HepG2 (cell line): ENCODE measurements around the gene ZNF132. TPM values are rescaled to one million over a fixed set of nuclear protein-coding genes. Genes with fewer than 3 reads are reported as not detected.

Source experiments
- ELF3 ChIP-seq: IDR thresholded peaks from 2 replicates; pipeline ENCODE4 v1.6.1; 2016; ENCODE audit warnings: missing genetic modification reagents, missing compliant biosample characterization
- FLYWCH1 ChIP-seq: sonication (generic); formaldehyde crosslinking; IDR thresholded peaks from 2 replicates; pipeline ENCODE4 v1.8.1; 2023; ENCODE audit warnings: mild to moderate bottlenecking, missing genetic modification reagents
- HCFC1 ChIP-seq: fragments of 150-350 bp; IDR thresholded peaks from 2 replicates; pipeline ENCODE4 v1.6.1; 2014; ENCODE audit warnings: low read depth, low read length
- HDAC2 ChIP-seq: sonication (generic); formaldehyde crosslinking; IDR thresholded peaks from 2 replicates; pipeline ENCODE4 v1.4.0; 2020; ENCODE audit warnings: missing genetic modification reagents
- HNRNPH1 ChIP-seq: fragments of 200-400 bp; formaldehyde crosslinking; optimal IDR thresholded peaks from 2 replicates; pipeline ENCODE3; 2017; ENCODE audit warnings: mild to moderate bottlenecking, low read depth, low read length
- MLX ChIP-seq: IDR thresholded peaks from 2 replicates; pipeline ENCODE4 v1.6.1; 2016
- NKX3-1 ChIP-seq: sonication (generic); formaldehyde crosslinking; IDR thresholded peaks from 2 replicates; pipeline ENCODE4 v1.5.0; 2020; ENCODE audit warnings: missing genetic modification reagents
- PHB2 ChIP-seq: fragments of 450-650 bp; IDR thresholded peaks from 2 replicates; pipeline ENCODE4 v1.6.1; 2018; ENCODE audit not compliant: partially characterized antibody
- SMAD1 ChIP-seq: sonication (generic); formaldehyde crosslinking; IDR thresholded peaks from 2 replicates; pipeline ENCODE4 v1.4.0; 2020; ENCODE audit warnings: missing genetic modification reagents, low read depth, mild to moderate bottlenecking, borderline replicate concordance
- SNAPC2 ChIP-seq: sonication (generic); formaldehyde crosslinking; IDR thresholded peaks from 2 replicates; pipeline ENCODE4 v1.8.1; 2022; ENCODE audit warnings: mild to moderate bottlenecking, missing genetic modification reagents
- TOPORS ChIP-seq: sonication (generic); formaldehyde crosslinking; IDR thresholded peaks from 2 replicates; pipeline ENCODE4 v1.8.0; 2023; ENCODE audit warnings: mild to moderate bottlenecking, missing genetic modification reagents
- ZBTB8A ChIP-seq: sonication (generic); formaldehyde crosslinking; IDR thresholded peaks from 2 replicates; pipeline ENCODE4 v1.4.0; 2020; ENCODE audit warnings: mild to moderate bottlenecking, low read depth, missing genetic modification reagents, borderline replicate concordance
- ZFY ChIP-seq: sonication (generic); formaldehyde crosslinking; IDR thresholded peaks from 2 replicates; pipeline ENCODE4 v1.4.0; 2020; ENCODE audit warnings: missing genetic modification reagents
- ZNF33B ChIP-seq: sonication (generic); formaldehyde crosslinking; IDR thresholded peaks from 2 replicates; pipeline ENCODE4 v1.5.1; 2020; ENCODE audit warnings: mild to moderate bottlenecking, missing genetic modification reagents
- ZNF513 ChIP-seq: sonication (generic); formaldehyde crosslinking; conservative IDR thresholded peaks from 2 replicates; pipeline ENCODE4 v1.5.0; 2020; ENCODE audit warnings: missing genetic modification reagents
- ZNF557 ChIP-seq: sonication (generic); formaldehyde crosslinking; IDR thresholded peaks from 2 replicates; pipeline ENCODE4 v1.4.0; 2020; ENCODE audit warnings: missing genetic modification reagents
- ZNF598 ChIP-seq: sonication (generic); formaldehyde crosslinking; IDR thresholded peaks from 2 replicates; pipeline ENCODE4 v1.5.1; 2020; ENCODE audit warnings: mild to moderate bottlenecking, missing genetic modification reagents, borderline replicate concordance
- ZNF841 ChIP-seq: sonication (generic); formaldehyde crosslinking; IDR thresholded peaks from 2 replicates; pipeline ENCODE4 v1.8.1; 2023; ENCODE audit warnings: missing genetic modification reagents, borderline replicate concordance
- polyA plus RNA-seq, 8 experiments: library from polyadenylated mRNA; depleted of rRNA in 3 of 8; stranded (reverse) in 7 of 8; unstranded in 1 of 8; fragments of >200 nt; fragmentation: Illumina TruSeq in 4 of 8; extraction: Trizol in 4 of 8; gene quantifications; 2 replicates each; pipeline versions ENCODE4 v1.2.1 to v1.2.3, GENCODE V29; 2011 to 2016; ENCODE audit warnings: low read depth in 4 of 8, missing spikeins in 1 of 8, mixed read lengths in 1 of 8; ENCODE audit not compliant: insufficient read depth in 1 of 8
- total RNA-seq, 5 experiments: library from RNA; depleted of rRNA; stranded (reverse); fragments of >200 nt; fragmentation: Illumina TruSeq; extraction: Trizol; gene quantifications; 2 replicates each; pipeline ENCODE4 v1.2.3, GENCODE V29; 2016; ENCODE audit warnings: low read depth in 1 of 5
- TF ChIP-seq, protein P1 (sequence below): sonication (generic); formaldehyde crosslinking; IDR thresholded peaks from 2 replicates; pipeline ENCODE4 v1.5.1; 2020; ENCODE audit warnings: missing genetic modification reagents, mild to moderate bottlenecking, borderline replicate concordance
- TF ChIP-seq, protein P2 (sequence below): fragments of 450-650 bp; IDR thresholded peaks from 2 replicates; pipeline ENCODE4 v1.6.1; 2017; ENCODE audit warnings: mild to moderate bottlenecking
- TF ChIP-seq, protein P3 (sequence below): sonication (generic); formaldehyde crosslinking; IDR thresholded peaks from 2 replicates; pipeline ENCODE4 v1.4.0; 2020; ENCODE audit warnings: mild to moderate bottlenecking, missing genetic modification reagents

ZNF132 gene
- total and polyA plus RNA-seq, 2 of the 13 experiments (the other 11 are each of a cell fraction or from before 2014, with no cell fraction given), result not detected

- TF ChIP-seq ZNF598 (CRISPR knock-in tag), result 0 out of 2 replicates have a peak, but pooled peaks have one; percentile 60
- TF ChIP-seq ELF3 (CRISPR knock-in tag), result peak; percentile 46
- no peak for TF ChIP-seq ZNF513 (CRISPR knock-in tag)
- peak; percentile 89 for TF ChIP-seq HCFC1
- TF ChIP-seq NKX3-1 (CRISPR knock-in tag), result no peak
- peak; percentile 87 for TF ChIP-seq HNRNPH1
- TF ChIP-seq ZFY (CRISPR knock-in tag), result peak; percentile 74; the same call in 1 of the 2 replicates
- TF ChIP-seq, protein P1, sequence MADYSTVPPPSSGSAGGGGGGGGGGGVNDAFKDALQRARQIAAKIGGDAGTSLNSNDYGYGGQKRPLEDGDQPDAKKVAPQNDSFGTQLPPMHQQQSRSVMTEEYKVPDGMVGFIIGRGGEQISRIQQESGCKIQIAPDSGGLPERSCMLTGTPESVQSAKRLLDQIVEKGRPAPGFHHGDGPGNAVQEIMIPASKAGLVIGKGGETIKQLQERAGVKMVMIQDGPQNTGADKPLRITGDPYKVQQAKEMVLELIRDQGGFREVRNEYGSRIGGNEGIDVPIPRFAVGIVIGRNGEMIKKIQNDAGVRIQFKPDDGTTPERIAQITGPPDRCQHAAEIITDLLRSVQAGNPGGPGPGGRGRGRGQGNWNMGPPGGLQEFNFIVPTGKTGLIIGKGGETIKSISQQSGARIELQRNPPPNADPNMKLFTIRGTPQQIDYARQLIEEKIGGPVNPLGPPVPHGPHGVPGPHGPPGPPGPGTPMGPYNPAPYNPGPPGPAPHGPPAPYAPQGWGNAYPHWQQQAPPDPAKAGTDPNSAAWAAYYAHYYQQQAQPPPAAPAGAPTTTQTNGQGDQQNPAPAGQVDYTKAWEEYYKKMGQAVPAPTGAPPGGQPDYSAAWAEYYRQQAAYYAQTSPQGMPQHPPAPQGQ (CRISPR knock-in tag), result no peak
- no peak for TF ChIP-seq PHB2
- TF ChIP-seq, protein P2, sequence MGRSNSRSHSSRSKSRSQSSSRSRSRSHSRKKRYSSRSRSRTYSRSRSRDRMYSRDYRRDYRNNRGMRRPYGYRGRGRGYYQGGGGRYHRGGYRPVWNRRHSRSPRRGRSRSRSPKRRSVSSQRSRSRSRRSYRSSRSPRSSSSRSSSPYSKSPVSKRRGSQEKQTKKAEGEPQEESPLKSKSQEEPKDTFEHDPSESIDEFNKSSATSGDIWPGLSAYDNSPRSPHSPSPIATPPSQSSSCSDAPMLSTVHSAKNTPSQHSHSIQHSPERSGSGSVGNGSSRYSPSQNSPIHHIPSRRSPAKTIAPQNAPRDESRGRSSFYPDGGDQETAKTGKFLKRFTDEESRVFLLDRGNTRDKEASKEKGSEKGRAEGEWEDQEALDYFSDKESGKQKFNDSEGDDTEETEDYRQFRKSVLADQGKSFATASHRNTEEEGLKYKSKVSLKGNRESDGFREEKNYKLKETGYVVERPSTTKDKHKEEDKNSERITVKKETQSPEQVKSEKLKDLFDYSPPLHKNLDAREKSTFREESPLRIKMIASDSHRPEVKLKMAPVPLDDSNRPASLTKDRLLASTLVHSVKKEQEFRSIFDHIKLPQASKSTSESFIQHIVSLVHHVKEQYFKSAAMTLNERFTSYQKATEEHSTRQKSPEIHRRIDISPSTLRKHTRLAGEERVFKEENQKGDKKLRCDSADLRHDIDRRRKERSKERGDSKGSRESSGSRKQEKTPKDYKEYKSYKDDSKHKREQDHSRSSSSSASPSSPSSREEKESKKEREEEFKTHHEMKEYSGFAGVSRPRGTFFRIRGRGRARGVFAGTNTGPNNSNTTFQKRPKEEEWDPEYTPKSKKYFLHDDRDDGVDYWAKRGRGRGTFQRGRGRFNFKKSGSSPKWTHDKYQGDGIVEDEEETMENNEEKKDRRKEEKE, result no peak
- TF ChIP-seq ZNF841, result no peak
- TF ChIP-seq ZBTB8A (CRISPR knock-in tag), result no peak
- no peak; the same call in none of the 2 replicates for TF ChIP-seq HDAC2
- TF ChIP-seq, protein P3, sequence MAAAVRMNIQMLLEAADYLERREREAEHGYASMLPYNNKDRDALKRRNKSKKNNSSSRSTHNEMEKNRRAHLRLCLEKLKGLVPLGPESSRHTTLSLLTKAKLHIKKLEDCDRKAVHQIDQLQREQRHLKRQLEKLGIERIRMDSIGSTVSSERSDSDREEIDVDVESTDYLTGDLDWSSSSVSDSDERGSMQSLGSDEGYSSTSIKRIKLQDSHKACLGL (CRISPR knock-in tag), result peak; percentile 68; the same call in 1 of the 2 replicates
- TF ChIP-seq ZNF557 (CRISPR knock-in tag), result no peak
- TF ChIP-seq MLX (CRISPR knock-in tag), result 0 out of 2 replicates have a peak, but pooled peaks have one; percentile 0
- TF ChIP-seq SNAPC2 (CRISPR knock-in tag), result 0 out of 2 replicates have a peak, but pooled peaks have one; percentile 20
- peak; percentile 93 for TF ChIP-seq TOPORS (CRISPR knock-in tag)
- TF ChIP-seq SMAD1 (CRISPR knock-in tag), result no peak
- 0 out of 2 replicates have a peak, but pooled peaks have one; percentile 55 for TF ChIP-seq FLYWCH1
- no peak; the same call in 1 of the 2 replicates for TF ChIP-seq ZNF33B (CRISPR knock-in tag)
These were observed 31.6 kb downstream of the ZNF132 start, which contains the start of gene ZNF584 (continued) for GRCh38 chr19:58408152-58409009.
